Measurements from ENCODE around the gene MAF. TPM values are rescaled to one million over a fixed set of nuclear protein-coding genes. Genes with fewer than 3 reads are reported as not detected.

MAF gene
- total RNA-seq, 1 experiment from 2014 or later, result 6.6 TPM

- Mint-ChIP-seq H3K36me3 (no peaks in the 10 kb centered on the region), H3K27me3 (ENCODE audit: low read depth) (no peaks in the 10 kb centered on the region), H3K4me3 (no peak overlapping the region), H3K27ac (no peak overlapping the region), H3K9me3 (no peaks in the 10 kb centered on the region), H3K4me1 (peaks cover 6% of the 10 kb centered on the region)
- ATAC-seq (no peak), DNase-seq (ENCODE audit: low spot score) (no peak)
- CTCF ChIA-PET, result no interaction called here
- POLR2A ChIA-PET, result no interaction called here
- TF ChIP-seq HMGXB4 (CRISPR knock-in tag; IDR thresholded peaks at IDR 0.05) (no peak), SP1 (CRISPR knock-in tag; conservative IDR thresholded peaks at IDR 0.05) (no peak), ELF4 (CRISPR knock-in tag; IDR thresholded peaks at IDR 0.05; ENCODE audit: low read depth) (no peak), ZSCAN18 (CRISPR knock-in tag; IDR thresholded peaks at IDR 0.05) (no peak), FOXK1 (CRISPR knock-in tag; IDR thresholded peaks at IDR 0.05) (no peak), HMGA2 (CRISPR knock-in tag; IDR thresholded peaks at IDR 0.05) (no peak), ZBTB43 (CRISPR knock-in tag; IDR thresholded peaks at IDR 0.05) (no peak), PREB (CRISPR knock-in tag; IDR thresholded peaks at IDR 0.05; ENCODE audit: borderline replicate concordance) (no peak), NFYB (CRISPR knock-in tag; conservative IDR thresholded peaks at IDR 0.05; ENCODE audit: low read depth) (no peak), CREB1 (CRISPR knock-in tag; IDR thresholded peaks at IDR 0.05) (no peak), USF1 (CRISPR knock-in tag; IDR thresholded peaks at IDR 0.05) (no peak)
Measured at GRCh38 chr16:79610771-79611170, 10.2 kb upstream of the MAF start.

- DNase-seq (ENCODE audit: low spot score) (no peak), ATAC-seq (no peak)
- H3K4me1 Mint-ChIP-seq, result peaks cover 10% of the 10 kb centered on the region
- POLR2A ChIA-PET, result no interaction called here
- H3K27me3 Mint-ChIP-seq (ENCODE audit: low read depth), result no peaks in the 10 kb centered on the region
- H3K36me3 Mint-ChIP-seq, result no peaks in the 10 kb centered on the region
- no peak overlapping the region for H3K27ac Mint-ChIP-seq
- CTCF ChIA-PET, result interaction anchor here (1.3 to 1.6 kb wide), 2 partner anchors 475 to 857 kb away, joined by 3 to 5 read pairs; no protein-coding TSS in a partner anchor
- H3K9me3 Mint-ChIP-seq, result no peaks in the 10 kb centered on the region
- no peak overlapping the region for H3K4me3 Mint-ChIP-seq
- TF ChIP-seq TP53 (CRISPR knock-in tag; IDR thresholded peaks at IDR 0.05), result no peak
- TF ChIP-seq ZNF423 (CRISPR knock-in tag; IDR thresholded peaks at IDR 0.05), result no peak
- TF ChIP-seq ZNF281 (CRISPR knock-in tag; IDR thresholded peaks at IDR 0.05), result no peak
- no peak for TF ChIP-seq ATF6 (CRISPR knock-in tag; IDR thresholded peaks at IDR 0.05)
- no peak for TF ChIP-seq NFATC4 (CRISPR knock-in tag; IDR thresholded peaks at IDR 0.05)
- no peak for TF ChIP-seq ZNF396 (CRISPR knock-in tag; IDR thresholded peaks at IDR 0.05; ENCODE audit: borderline replicate concordance)
- TF ChIP-seq MLX (CRISPR knock-in tag; IDR thresholded peaks at IDR 0.05), result no peak
- no peak for TF ChIP-seq NR3C1 (CRISPR knock-in tag; conservative IDR thresholded peaks at IDR 0.05; ENCODE audit: low read depth)
- TF ChIP-seq ZNF219 (CRISPR knock-in tag; IDR thresholded peaks at IDR 0.05; ENCODE audit: borderline replicate concordance), result no peak
- no peak for TF ChIP-seq ZBTB21 (CRISPR knock-in tag; IDR thresholded peaks at IDR 0.05; ENCODE audit: borderline replicate concordance)
- no peak for TF ChIP-seq RORB (CRISPR knock-in tag; IDR thresholded peaks at IDR 0.05)
Measured at GRCh38 chr16:79609861-79610260, 9.3 kb upstream of the MAF start.
